C4-2B (cell line): ENCODE data around the gene ARMC10.
"Not testable (repeated sequence)": the region's sequence is repeated elsewhere in the genome, so short reads cannot be mapped to it uniquely, and the experiment has no call there.

Experiments
- H3K27ac ChIP-seq: fragments of 450-650 bp; 2 replicates; pipeline ENCODE4 v1.5.1; 2017
- ZFX ChIP-seq: fragments of 450-650 bp; IDR thresholded peaks from 2 replicates; pipeline ENCODE4 v1.6.1; 2017
- TF ChIP-seq, protein P1 (sequence below): fragments of 450-650 bp; conservative IDR thresholded peaks from 2 replicates; pipeline ENCODE4 v1.5.1; 2017; ENCODE audit warnings: mild to moderate bottlenecking

The ARMC10 gene

DNA sequence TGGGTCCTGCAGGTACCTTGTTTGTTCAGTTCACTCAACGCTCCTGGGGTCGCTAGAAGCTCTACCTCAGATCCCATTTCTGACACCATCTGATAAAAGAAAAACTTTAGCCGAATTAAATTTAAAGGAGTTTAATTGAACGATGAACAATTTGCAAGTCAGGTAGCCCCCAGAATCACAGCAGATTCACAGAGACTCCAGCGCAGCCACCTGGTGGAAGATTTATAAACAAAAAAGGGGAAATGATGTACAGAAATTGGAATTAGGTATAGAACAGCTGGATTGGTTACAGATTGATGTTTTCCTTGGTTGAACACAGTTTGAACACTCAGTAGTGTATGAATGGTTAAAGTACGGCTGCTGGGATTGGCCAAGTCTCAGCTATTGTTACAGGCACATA is 23.4 kb upstream of the ARMC10 start:
- no peak overlapping the region for H3K27ac ChIP-seq
- TF ChIP-seq, protein P1, sequence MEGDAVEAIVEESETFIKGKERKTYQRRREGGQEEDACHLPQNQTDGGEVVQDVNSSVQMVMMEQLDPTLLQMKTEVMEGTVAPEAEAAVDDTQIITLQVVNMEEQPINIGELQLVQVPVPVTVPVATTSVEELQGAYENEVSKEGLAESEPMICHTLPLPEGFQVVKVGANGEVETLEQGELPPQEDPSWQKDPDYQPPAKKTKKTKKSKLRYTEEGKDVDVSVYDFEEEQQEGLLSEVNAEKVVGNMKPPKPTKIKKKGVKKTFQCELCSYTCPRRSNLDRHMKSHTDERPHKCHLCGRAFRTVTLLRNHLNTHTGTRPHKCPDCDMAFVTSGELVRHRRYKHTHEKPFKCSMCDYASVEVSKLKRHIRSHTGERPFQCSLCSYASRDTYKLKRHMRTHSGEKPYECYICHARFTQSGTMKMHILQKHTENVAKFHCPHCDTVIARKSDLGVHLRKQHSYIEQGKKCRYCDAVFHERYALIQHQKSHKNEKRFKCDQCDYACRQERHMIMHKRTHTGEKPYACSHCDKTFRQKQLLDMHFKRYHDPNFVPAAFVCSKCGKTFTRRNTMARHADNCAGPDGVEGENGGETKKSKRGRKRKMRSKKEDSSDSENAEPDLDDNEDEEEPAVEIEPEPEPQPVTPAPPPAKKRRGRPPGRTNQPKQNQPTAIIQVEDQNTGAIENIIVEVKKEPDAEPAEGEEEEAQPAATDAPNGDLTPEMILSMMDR: peak; percentile 14; the same call in 1 of the 2 replicates
- no peak for TF ChIP-seq ZFX

DNA sequence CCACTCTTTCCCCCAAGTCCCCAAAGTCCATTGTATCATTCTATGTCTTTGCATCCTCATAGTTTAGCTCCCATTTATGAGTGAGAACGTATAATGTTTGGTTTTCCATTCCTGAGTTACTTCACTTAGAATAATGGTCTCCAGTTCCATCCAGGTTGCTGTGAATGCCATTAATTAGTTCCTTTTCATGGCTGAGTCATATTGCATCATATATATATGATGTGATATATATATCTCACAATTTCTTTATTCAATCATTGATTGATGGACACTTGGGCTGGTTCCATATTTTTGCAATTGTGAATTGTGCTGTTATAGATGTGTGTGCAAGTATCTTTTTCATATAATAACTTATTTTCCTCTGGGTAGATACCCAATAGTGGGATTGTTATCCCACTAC is 18.9 kb upstream of the ARMC10 start:
- not testable (repeated sequence) for H3K27ac ChIP-seq

DNA sequence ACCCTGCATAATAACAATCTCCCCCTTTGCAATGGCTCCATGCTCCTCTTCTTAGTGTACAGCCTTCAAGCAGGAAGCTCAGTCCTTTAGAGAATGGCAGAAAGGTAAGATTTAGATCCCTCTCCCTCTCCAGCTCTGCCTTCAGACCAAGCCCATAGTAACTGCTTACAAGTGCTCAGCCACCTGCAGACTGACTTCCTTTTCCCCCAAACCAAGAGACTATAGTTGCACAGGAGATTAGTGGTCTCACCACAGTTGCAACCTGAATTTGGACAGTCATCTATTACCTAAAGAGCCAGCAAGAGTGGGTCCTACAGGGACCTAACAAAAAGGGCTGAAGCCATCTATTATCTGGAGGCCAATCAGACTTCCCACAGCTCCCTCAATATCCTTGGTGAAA is 16.8 kb upstream of the ARMC10 start:
- TF ChIP-seq, protein P1: no peak
- no peak for TF ChIP-seq ZFX
- no peak overlapping the region for H3K27ac ChIP-seq

DNA sequence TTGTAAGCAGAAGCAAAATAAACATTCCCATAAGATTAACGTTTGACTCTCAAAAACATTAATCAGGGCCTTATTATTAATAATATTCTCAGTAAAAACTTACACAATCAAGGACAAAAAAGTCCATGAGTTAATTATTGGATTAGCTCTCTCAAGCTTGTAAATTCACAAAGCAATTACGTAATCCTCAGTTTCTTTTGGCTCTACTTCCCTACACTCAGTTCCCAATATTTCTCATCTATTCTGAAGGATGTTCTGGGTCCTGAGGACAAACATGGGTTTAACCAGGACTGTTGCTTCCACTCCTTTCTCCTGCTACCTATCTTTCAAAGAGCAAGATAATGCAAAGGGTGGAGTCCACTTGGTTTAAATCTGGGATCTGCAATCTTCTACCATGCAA is 15.5 kb upstream of the ARMC10 start:
- no peak overlapping the region for H3K27ac ChIP-seq
- no peak for TF ChIP-seq ZFX
- TF ChIP-seq, protein P1: no peak

DNA sequence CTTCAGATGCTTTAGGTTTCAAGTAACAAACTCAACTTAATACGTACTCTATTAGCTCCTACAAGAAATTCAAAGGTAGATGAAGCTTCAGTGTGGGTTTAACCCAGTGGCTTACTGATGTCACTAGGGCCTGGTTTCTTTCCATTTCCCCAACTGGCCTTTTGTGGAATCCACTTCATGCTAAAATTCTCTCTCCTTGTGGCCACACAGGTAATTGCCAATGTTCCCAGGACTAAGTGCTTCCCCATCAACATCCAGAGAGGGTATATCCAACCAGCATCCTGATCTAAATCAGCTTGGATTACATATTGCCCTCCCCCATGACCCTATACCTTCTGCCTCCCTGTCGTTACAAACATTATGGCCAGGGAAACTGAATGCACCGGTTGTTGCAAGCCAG is 11.0 kb upstream of the ARMC10 start:
- TF ChIP-seq ZFX: no peak
- TF ChIP-seq, protein P1: no peak; the same call in 1 of the 2 replicates
- H3K27ac ChIP-seq: no peak overlapping the region

DNA sequence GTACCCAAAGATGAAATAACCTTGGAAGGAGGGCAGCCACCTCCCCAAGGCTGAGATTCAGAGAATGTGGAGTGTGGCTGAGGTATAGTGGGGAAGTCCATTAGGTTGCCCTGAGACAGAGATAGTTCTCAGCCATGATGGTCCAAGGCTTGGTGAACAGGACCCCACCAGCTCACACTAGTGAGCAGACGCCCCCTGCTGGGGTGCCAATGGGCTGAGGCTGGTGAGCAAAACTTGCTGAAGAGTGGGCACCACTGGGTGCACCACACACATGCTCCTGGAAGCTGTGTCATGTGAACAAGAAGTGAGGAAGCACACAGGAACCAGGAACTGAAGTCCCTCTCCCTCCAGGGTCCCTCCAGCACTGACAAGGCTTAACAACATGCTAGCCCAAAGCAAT is 9.3 kb upstream of the ARMC10 start:
- H3K27ac ChIP-seq: no peak overlapping the region
- no peak for TF ChIP-seq ZFX
- TF ChIP-seq, protein P1: peak; percentile 74

DNA sequence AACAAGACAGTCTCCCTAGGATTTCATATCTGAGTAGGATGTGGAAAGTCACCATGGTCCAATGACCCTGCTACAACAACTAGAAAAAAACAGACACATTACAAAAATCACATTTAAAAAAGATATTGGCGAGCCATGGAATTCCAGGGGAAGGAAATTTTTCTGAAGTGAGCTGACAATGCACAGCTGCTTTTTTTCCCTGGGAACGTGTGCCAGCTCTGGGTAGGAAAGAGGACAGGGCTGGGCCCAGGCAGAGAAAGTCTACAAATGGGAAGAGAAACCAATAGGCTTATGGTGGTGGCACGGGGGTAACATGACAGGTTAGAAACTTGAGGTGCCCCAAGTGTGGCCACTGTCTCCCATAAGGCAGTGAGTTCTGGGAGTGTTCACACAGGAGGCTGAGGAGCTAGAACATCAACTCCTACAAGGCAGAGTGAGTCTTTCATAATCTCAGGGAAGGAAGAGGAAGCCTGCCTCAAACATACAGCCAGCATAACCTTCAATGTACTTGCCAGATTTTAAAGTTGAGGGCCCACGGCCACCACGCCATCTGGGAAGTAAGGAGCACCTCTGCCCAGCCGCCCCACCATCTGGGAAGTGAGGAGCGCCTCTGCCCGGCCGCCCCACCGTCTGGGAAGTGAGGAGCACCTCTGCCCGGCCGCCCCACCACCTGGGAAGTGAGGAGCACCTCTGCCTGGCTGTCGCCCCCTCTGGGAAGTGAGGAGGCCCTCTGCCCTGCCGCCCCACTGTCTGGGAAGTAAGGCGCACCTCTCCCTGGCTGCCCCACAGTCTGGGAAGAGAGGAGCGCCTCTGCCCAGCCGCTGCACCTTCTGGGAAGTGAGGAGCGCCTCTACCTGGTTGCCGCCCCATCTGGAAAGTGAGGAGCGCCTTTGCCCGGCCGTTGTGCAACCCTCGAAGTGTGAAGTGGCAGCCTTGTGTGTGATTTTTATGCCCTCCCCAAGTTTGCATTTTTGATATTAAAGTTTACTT is 6.2 kb upstream of the ARMC10 start:
- H3K27ac ChIP-seq: no peak overlapping the region
- TF ChIP-seq, protein P1: no peak
- no peak for TF ChIP-seq ZFX

DNA sequence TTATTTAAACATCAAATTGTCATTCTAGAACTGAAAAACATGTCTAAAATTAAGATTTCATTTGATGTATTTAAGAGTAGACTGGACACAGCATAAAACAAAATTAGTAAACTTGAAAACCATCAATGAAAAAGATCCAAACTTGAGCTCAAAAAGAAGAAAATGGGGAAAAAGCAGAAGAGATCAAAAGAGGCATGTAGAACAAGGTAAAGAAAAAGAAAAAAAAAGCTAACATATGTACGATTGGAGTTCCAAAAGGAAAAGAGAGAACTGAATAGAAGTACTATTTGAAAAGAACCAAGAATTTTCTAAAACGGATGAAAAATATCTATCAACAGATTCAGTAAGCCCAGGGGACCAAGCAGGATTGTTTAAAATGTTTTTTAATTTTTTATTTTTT is 3.9 kb upstream of the ARMC10 start:
- no peak overlapping the region for H3K27ac ChIP-seq
- TF ChIP-seq, protein P1: no peak
- TF ChIP-seq ZFX: no peak
